ENCODE measurements around the gene ZSCAN9.

Gene ZSCAN9

DNA sequence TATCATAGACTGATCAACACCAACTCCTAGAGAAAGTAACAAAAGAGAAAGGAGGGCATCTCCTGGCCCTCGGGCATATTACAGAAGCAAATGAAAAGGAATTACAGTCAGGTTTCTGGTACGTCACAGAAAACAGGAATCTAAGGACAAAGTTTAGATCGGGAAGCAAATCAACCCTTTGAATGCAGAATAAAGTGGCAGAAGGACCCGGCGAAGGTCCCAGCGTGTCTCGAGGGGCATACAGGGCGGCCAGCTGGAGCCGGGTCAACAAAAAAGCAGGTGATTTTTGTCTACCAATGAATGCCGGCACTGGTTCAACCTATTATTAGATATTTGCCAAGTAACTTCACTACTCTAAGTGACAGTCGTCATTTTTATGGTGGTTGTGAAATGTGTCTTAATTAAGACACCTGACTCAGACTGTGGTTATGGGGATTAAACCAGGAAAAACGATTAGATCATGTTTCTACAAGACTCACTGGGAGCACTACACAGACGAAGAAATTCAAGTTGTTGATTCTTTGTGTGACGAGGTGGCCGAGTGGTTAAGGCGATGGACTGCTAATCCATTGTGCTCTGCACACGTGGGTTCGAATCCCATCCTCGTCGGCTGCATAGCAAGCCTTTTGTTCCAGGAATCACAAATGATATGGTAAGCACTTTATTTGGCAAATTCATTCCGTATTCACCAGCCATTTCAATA lies 12.4 kb upstream of the ZSCAN9 start:
- peak; percentile 69 for DNase-seq (ENCODE audit: low spot score)
- TF ChIP-seq, protein P1, sequence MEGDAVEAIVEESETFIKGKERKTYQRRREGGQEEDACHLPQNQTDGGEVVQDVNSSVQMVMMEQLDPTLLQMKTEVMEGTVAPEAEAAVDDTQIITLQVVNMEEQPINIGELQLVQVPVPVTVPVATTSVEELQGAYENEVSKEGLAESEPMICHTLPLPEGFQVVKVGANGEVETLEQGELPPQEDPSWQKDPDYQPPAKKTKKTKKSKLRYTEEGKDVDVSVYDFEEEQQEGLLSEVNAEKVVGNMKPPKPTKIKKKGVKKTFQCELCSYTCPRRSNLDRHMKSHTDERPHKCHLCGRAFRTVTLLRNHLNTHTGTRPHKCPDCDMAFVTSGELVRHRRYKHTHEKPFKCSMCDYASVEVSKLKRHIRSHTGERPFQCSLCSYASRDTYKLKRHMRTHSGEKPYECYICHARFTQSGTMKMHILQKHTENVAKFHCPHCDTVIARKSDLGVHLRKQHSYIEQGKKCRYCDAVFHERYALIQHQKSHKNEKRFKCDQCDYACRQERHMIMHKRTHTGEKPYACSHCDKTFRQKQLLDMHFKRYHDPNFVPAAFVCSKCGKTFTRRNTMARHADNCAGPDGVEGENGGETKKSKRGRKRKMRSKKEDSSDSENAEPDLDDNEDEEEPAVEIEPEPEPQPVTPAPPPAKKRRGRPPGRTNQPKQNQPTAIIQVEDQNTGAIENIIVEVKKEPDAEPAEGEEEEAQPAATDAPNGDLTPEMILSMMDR (IDR thresholded peaks at IDR 0.05; ENCODE audit: extremely low read depth, missing control alignments) = peak; percentile 8

DNA sequence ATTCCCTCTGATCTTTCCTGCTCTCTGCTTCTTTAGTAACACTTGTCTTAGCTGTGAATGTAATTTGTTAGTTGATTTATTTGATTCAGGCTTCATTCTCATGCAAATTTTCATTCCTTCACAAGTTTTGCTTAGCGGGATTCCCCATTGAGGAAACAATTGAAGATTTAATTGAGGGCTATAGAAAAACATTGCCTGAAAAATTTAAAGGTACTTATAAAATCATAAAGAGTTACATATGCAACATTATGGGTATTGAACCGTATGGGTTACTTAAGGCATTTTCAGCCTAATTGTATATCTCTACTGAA lies 11.9 kb upstream of the ZSCAN9 start:
- no peak for DNase-seq (ENCODE audit: low spot score)
- TF ChIP-seq, protein P1 (IDR thresholded peaks at IDR 0.05; ENCODE audit: extremely low read depth, missing control alignments) = no peak

DNA sequence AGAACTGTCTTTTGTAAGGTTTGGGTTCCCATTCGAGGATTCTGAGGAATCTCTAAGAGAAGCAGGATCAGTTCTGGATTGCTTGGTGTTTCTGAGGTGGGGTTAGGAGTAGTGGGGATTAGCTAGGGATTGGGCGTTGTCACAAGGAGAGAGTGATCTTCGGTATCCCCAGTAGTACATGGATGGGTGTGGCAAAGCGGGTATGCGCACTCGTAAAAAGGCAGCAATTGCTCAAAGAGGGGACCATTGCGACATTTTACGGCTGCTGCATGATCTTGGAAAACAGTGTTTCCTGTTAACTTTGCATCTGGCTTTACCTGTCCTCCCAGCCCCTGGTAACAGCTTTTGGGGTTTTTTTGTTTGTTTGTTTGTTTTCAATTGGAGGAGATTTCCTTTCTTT lies 9.7 kb upstream of the ZSCAN9 start:
- TF ChIP-seq, protein P1 (IDR thresholded peaks at IDR 0.05; ENCODE audit: extremely low read depth, missing control alignments) = no peak
- DNase-seq (ENCODE audit: low spot score) = no peak

DNA sequence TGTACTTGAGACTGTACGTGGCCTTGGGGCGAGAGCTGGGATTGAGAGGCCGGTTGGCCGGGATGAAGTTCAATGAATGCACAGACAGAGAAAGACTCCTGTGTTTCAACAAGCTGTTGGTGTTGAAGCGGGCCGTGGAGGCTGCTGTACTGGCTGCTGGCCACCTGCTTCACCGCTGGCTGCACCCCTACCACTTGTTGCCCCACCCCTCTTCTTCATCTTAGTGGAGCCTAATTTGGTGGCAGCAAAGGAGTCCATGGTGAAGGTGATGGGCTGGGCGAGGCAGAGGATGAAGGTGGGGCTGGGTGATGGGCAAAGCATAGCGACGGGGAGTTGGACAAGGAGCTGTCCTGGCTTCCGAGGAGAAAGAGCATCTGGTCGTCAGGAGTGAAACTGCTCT lies 7.2 kb upstream of the ZSCAN9 start:
- TF ChIP-seq, protein P1 (IDR thresholded peaks at IDR 0.05; ENCODE audit: extremely low read depth, missing control alignments) = no peak
- no peak for DNase-seq (ENCODE audit: low spot score)

DNA sequence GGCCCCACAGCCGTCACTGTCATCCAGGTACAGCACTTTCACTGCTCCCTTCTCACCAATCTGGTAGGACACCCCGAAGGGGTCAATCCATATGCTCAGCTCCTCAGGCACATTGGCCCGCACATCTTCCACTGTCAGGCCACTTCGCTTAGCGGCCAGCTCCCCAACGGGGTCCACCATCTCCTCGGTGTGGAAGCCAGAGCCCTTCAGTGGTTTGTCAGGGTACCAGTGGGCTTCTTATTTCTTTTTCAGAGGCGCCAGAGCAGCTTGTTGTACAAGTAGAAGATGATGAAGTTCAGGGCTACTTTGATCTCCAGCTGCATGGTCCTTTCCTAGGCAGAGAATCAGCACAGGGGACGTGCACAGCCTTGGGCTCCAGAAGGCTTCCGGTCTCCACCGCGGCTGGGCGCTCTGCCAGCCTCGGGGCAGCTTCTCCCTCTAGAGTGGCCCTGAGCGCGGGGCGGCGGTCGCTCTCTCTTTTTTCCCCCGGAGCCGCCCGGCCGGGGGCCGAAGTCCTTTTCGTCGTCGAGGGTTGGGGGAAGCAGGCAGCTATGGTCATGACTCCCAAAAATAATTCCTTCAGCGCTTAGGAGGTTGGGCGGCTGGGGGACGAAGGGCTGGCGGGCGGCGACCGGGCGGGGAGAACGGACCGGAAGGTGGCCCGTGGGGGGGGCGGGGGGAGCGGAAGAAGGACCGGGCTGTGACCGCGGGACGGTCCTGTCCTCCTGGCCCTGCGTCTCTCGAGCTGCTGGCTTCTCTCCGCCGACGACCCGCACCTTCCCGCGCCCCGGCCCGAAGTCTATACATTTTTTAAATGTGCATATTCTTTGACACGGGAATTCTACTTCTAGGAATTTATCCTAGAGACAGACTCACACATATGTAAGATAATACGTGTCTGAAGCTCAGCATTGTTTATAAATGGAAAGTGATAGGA lies 6.5 kb upstream of the ZSCAN9 start:
- peak; percentile 80 for DNase-seq (ENCODE audit: low spot score)
- TF ChIP-seq, protein P1 (IDR thresholded peaks at IDR 0.05; ENCODE audit: extremely low read depth, missing control alignments) = no peak

DNA sequence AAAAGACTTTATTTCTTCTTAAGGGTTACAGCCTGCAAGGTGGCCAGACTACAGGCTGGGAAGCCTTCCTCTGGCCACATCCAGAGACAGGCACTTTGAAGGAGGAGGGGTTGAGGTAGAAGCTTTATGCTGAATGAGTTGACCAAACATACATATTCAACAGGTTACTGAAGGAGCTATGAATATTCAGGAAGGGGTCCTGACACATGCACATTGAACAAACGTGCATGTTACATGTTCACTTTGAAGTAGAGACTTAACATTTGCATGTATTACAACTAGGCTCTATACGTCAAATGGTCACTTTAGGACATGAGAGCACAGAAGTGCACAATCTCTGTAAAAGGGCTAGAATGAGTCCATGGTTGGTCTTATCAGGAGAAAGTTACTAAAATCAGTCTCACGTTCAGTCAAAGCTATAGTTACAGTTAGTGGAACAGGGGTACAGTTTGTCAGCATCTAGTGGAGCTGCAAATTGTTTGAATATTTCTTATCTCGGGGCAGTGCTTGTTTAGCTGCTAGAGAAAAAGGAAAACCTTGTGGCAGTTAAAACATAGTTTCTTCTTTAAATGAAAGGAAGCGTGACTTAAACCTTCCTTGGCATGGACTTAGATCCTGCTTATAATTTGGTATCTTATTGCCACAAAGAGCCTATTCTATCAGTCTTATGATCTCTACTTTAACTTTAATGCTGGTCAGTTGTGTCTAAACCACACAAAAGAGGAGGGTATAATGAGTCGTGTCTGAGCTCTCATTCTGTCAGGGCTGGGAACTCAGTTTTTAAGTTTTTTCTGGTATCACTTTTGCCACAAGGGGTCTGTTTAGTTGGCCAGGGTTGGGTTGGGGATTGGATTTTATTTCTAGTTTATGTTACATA lies 4.6 kb upstream of the ZSCAN9 start:
- TF ChIP-seq, protein P1 (IDR thresholded peaks at IDR 0.05; ENCODE audit: extremely low read depth, missing control alignments) = no peak
- DNase-seq (ENCODE audit: low spot score) = no peak
